ENCODE measurements around the gene HS6ST1.
"Not testable (repeated sequence)": the region's sequence is repeated elsewhere in the genome, so short reads cannot be mapped to it uniquely, and the experiment has no call there.

The HS6ST1 gene

GRCh38 chr2:128280901-128281321 lies 37.8 kb downstream of the HS6ST1 start:
- DNase-seq: no peak

- peak; percentile 70 to 75 for DNase-seq
These were observed 38.4 kb downstream of the HS6ST1 start for GRCh38 chr2:128280158-128280871.

GRCh38 chr2:128279786-128280157 lies 38.9 kb downstream of the HS6ST1 start:
- DNase-seq: no peak

- no peak for DNase-seq
These were observed 39.7 kb downstream of the HS6ST1 start for GRCh38 chr2:128279009-128279408.

GRCh38 chr2:128277961-128278681 lies 40.5 kb downstream of the HS6ST1 start:
- DNase-seq: no peak

GRCh38 chr2:128276878-128277675 lies 41.6 kb downstream of the HS6ST1 start:
- DNase-seq: no peak

GRCh38 chr2:128275498-128276045 lies 43.1 kb downstream of the HS6ST1 start:
- DNase-seq: no peak

GRCh38 chr2:128274218-128274617 lies 44.5 kb downstream of the HS6ST1 start:
- no peak for DNase-seq

GRCh38 chr2:128273469-128274081 lies 45.1 kb downstream of the HS6ST1 start:
- DNase-seq: no peak

GRCh38 chr2:128272601-128273468 lies 45.8 kb downstream of the HS6ST1 start:
- DNase-seq: no peak

- no peak for DNase-seq
These were observed 46.6 kb downstream of the HS6ST1 start for GRCh38 chr2:128271911-128272600.

GRCh38 chr2:128271597-128271910 lies 47.1 kb downstream of the HS6ST1 start:
- DNase-seq: no peak

GRCh38 chr2:128270672-128271596 lies 47.7 kb downstream of the HS6ST1 start:
- DNase-seq: no peak

- DNase-seq: no peak
These were observed 48.5 kb downstream of the HS6ST1 start for GRCh38 chr2:128269990-128270671.

- DNase-seq: no peak
These were observed 49.3 kb downstream of the HS6ST1 start for GRCh38 chr2:128269063-128269989.

GRCh38 chr2:128268611-128269010 lies 50.1 kb downstream of the HS6ST1 start:
- not testable (repeated sequence) for DNase-seq

GRCh38 chr2:128268145-128268544 lies 50.5 kb downstream of the HS6ST1 start:
- DNase-seq: not testable (repeated sequence)

GRCh38 chr2:128267649-128268048 lies 51.0 kb downstream of the HS6ST1 start:
- not testable (repeated sequence) for DNase-seq
